CD14-positive monocyte (primary cell): ENCODE results near the gene DLG1. TPM values are rescaled to one million over a fixed set of nuclear protein-coding genes. Genes with fewer than 3 reads are reported as not detected.

ENCODE experiments used
- DNase-seq, 3 donors: peaks; one replicate each; pipeline ENCODE4 v3.0.0-alpha.2; 2011 to 2022
- H2AFZ ChIP-seq: 2 replicates; pipeline ENCODE4 v1.6.0; 2012; ENCODE audit warnings: mild to moderate bottlenecking, low read depth, low read length, inconsistent platforms; ENCODE audit not compliant: insufficient read depth, poor library complexity, severe bottlenecking
- H3K27ac ChIP-seq, 2 donors: 1 replicate in 1 of 2; 2 replicates in 1 of 2; pipeline ENCODE4 v1.5.1; 2012 to 2013; ENCODE audit warnings: low read length in 2 of 2, control low read depth in 1 of 2, inconsistent platforms in 1 of 2, low read depth in 1 of 2, mild to moderate bottlenecking in 1 of 2
- H3K27me3 ChIP-seq, 2 donors: one replicate each; pipeline versions ENCODE4 v1.6.0 to v1.6.1; 2011 to 2013; ENCODE audit warnings: low read length in 2 of 2; ENCODE audit not compliant: control insufficient read depth in 2 of 2, insufficient read depth in 2 of 2
- H3K36me3 ChIP-seq, 2 donors: replicated peaks in 1 of 2; 1 replicate in 1 of 2; 2 replicates in 1 of 2; pipeline versions ENCODE4 v1.5.1 to v1.6.1; 2012 to 2013; ENCODE audit warnings: low read length in 2 of 2, control low read depth in 1 of 2, inconsistent platforms in 1 of 2, mild to moderate bottlenecking in 1 of 2; ENCODE audit not compliant: insufficient read depth in 2 of 2, control insufficient read depth in 1 of 2
- H3K4me1 ChIP-seq, 2 donors: 1 replicate in 1 of 2; 2 replicates in 1 of 2; pipeline versions ENCODE4 v1.5.1 to v1.6.1; 2012 to 2013; ENCODE audit warnings: low read length in 2 of 2, control low read depth in 1 of 2, inconsistent platforms in 1 of 2, mild to moderate bottlenecking in 1 of 2, moderate library complexity in 1 of 2; ENCODE audit not compliant: insufficient read depth in 2 of 2, control insufficient read depth in 1 of 2
- H3K4me2 ChIP-seq: replicated peaks from 2 replicates; pipeline ENCODE3; 2012; ENCODE audit warnings: low read length, moderate library complexity, mild to moderate bottlenecking; ENCODE audit not compliant: poor library complexity, severe bottlenecking; ENCODE audit errors: extremely low read depth
- H3K4me3 ChIP-seq, 3 experiments: fragments of 200-600 bp in 1 of 3; sonication (generic) in 1 of 3; replicated peaks in 1 of 3; 1 replicate in 2 of 3; 2 replicates in 1 of 3; pipeline ENCODE4 v1.5.1; 2011 to 2013; ENCODE audit warnings: low read length in 3 of 3, mild to moderate bottlenecking in 3 of 3, control low read depth in 2 of 3, low read depth in 2 of 3, inconsistent platforms in 1 of 3, moderate library complexity in 1 of 3
- H3K79me2 ChIP-seq: 2 replicates; pipeline ENCODE4 v1.6.0; 2012; ENCODE audit warnings: mild to moderate bottlenecking, control low read depth, inconsistent platforms, low read length, moderate library complexity; ENCODE audit not compliant: insufficient read depth
- H3K9ac ChIP-seq: 2 replicates; pipeline ENCODE4 v1.6.0; 2017; ENCODE audit warnings: low read length, mild to moderate bottlenecking; ENCODE audit not compliant: insufficient read depth, poor library complexity, severe bottlenecking
- H3K9me3 ChIP-seq, 2 donors: replicated peaks in 1 of 2; 1 replicate in 1 of 2; 2 replicates in 1 of 2; pipeline versions ENCODE4 v1.5.1 to v1.6.1; 2012 to 2013; ENCODE audit warnings: low read length in 2 of 2, control low read depth in 1 of 2; ENCODE audit not compliant: control insufficient read depth in 1 of 2, insufficient read depth in 1 of 2
- H4K20me1 ChIP-seq: 2 replicates; pipeline ENCODE4 v1.6.0; 2012; ENCODE audit warnings: mild to moderate bottlenecking, low read length, control low read depth, moderate library complexity; ENCODE audit not compliant: insufficient read depth
- H3K27ac Mint-ChIP-seq, 7 donors: one replicate each; pipeline ENCODE4 v1.8.0; 2020; ENCODE audit warnings: mild to moderate bottlenecking in 7 of 7, mixed read lengths in 7 of 7, moderate library complexity in 6 of 7, inconsistent platforms in 2 of 7
- H3K27me3 Mint-ChIP-seq, 3 donors: one replicate each; pipeline ENCODE4 v1.8.0; 2021 to 2022; ENCODE audit warnings: low read depth in 3 of 3, mild to moderate bottlenecking in 3 of 3, mixed read lengths in 3 of 3, moderate library complexity in 3 of 3, inconsistent platforms in 1 of 3
- H3K36me3 Mint-ChIP-seq, 2 donors: one replicate each; pipeline ENCODE4 v1.8.0; 2020; ENCODE audit warnings: mixed read lengths in 2 of 2, inconsistent platforms in 1 of 2, mild to moderate bottlenecking in 1 of 2
- H3K4me1 Mint-ChIP-seq: one replicate; pipeline ENCODE4 v1.8.0; 2020; ENCODE audit warnings: mild to moderate bottlenecking, mixed read lengths
- H3K4me3 Mint-ChIP-seq, 2 donors: one replicate each; pipeline ENCODE4 v1.8.0; 2020; ENCODE audit warnings: mild to moderate bottlenecking in 2 of 2, mixed read lengths in 2 of 2, moderate library complexity in 1 of 2
- H3K9me3 Mint-ChIP-seq, 7 donors: one replicate each; pipeline ENCODE4 v1.8.0; 2020 to 2022; ENCODE audit warnings: mixed read lengths in 7 of 7, mild to moderate bottlenecking in 6 of 7, moderate library complexity in 6 of 7, inconsistent platforms in 2 of 7
- WGBS: methylation state at CpG from one replicate; pipeline ENCODE4 v1.1.5; 2013; ENCODE audit warnings: missing lambda C conversion rate; ENCODE audit not compliant: insufficient coverage; 5-methylcytosine and 5-hydroxymethylcytosine counted together
- intact Hi-C, 2 donors: fragments of 100-400 bp; cut with micrococcal nuclease; formaldehyde crosslinking; loops; one replicate each; pipeline versions ENCODE4 v1.15.0 to v1.15.1; 2023
- polyA plus RNA-seq, 3 donors: library from polyadenylated mRNA; depleted of rRNA in 1 of 3; unstranded in 2 of 3; stranded (reverse) in 1 of 3; fragments of 300-500 nt in 2 of 3; fragments of >200 nt in 1 of 3; fragmentation: Illumina TruSeq in 2 of 3; gene quantifications; 1 replicate in 2 of 3; 2 replicates in 1 of 3; pipeline ENCODE4 v1.2.3, GENCODE V29; 2012 to 2021
- TF ChIP-seq, protein P1 (sequence below): fragments of 200-600 bp; IDR thresholded peaks from one replicate; pipeline ENCODE4 v1.8.0; 2022; ENCODE audit warnings: antibody characterized with exemption, mild to moderate bottlenecking

The DLG1 gene
- polyA plus RNA-seq, 3 donors, result 6.5 to 21.9 (median 10.2) TPM

DNA sequence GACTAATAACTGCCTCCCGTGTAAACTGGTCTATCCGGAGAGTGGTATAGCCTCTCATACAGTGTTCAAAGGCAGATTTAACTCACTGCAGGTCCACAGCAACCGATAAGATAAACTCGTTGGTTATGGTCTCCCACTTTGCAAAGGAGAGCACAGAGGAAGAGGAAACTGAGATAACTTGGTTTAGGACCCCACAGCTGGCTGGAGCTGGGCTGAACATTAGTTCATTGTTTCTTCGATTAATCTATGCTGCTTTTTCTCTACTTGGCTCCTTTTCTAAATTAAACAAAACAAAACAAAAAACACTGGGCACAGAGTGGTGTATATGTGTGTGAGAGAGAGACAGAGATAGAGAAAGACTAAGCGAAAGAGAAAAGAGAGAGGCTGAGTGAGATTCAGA lies 5.0 kb upstream of the DLG1 start:
- Mint-ChIP-seq H3K27ac (no peak overlapping the region), H3K36me3 (peaks cover 0 to 2% of the 10 kb centered on the region in 2 donors), H3K9me3 (peaks cover 0 to 2% (median 0%) of the 10 kb centered on the region in 7 donors), H3K27me3 (peaks cover 28 to 33% (median 30%) of the 10 kb centered on the region in 3 donors), H3K4me1 (peaks cover 13% of the 10 kb centered on the region), H3K4me3 (no peak overlapping the region)
- intact Hi-C loops, result no loop called here
- Histone ChIP-seq H3K27ac (no peak overlapping the region), H3K79me2 (no peaks in the 10 kb centered on the region), H3K4me1 (peaks cover 10 to 12% of the 10 kb centered on the region in 2 donors), H3K4me2 (no peak overlapping the region), H4K20me1 (no peaks in the 10 kb centered on the region), H3K36me3 (no peaks in the 10 kb centered on the region), H3K4me3 (no peak overlapping the region), H3K9me3 (no peaks in the 10 kb centered on the region), H2AFZ (no peak overlapping the region), H3K27me3 (peaks cover 12 to 19% of the 10 kb centered on the region in 2 donors), H3K9ac (no peak overlapping the region)
- DNase-seq, result no peak
- 88% methylated on average over 2 of the region's 6 CpGs for WGBS
- TF ChIP-seq, protein P1, sequence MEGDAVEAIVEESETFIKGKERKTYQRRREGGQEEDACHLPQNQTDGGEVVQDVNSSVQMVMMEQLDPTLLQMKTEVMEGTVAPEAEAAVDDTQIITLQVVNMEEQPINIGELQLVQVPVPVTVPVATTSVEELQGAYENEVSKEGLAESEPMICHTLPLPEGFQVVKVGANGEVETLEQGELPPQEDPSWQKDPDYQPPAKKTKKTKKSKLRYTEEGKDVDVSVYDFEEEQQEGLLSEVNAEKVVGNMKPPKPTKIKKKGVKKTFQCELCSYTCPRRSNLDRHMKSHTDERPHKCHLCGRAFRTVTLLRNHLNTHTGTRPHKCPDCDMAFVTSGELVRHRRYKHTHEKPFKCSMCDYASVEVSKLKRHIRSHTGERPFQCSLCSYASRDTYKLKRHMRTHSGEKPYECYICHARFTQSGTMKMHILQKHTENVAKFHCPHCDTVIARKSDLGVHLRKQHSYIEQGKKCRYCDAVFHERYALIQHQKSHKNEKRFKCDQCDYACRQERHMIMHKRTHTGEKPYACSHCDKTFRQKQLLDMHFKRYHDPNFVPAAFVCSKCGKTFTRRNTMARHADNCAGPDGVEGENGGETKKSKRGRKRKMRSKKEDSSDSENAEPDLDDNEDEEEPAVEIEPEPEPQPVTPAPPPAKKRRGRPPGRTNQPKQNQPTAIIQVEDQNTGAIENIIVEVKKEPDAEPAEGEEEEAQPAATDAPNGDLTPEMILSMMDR, result no peak

DNA sequence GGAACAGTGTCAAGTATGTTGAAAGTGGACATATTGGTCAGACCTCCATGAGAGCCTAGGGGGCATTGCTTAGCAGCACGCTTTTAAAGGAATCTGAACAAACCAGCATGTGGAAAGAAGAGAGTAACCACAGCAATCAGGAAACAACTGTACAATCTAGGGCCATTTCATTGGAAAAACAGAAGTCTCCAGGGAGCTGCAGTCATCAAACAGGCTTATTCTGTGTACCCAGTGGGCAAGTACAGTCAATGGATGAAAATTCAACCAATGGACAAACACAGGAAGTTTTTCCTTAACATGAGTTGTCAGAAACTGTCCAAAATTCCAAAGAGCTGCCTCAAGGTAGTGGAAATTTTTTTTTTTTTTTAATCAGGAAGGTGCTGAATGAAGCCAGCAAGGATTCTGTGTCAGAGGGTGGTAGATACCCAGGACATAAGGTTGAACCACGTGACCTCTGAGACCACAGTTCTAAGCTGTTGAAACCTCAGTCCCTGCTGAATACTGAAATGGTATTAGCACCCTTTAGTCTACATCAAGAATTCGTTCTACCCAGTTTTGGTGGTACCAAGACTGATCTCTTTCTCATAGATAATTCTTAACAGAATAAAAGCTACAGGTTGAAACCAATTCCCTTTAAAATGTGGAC lies 4.4 kb upstream of the DLG1 start:
- Mint-ChIP-seq H3K27ac (no peak overlapping the region), H3K9me3 (peaks cover 0 to 2% (median 0%) of the 10 kb centered on the region in 7 donors), H3K4me3 (no peak overlapping the region), H3K27me3 (peaks cover 27 to 33% (median 30%) of the 10 kb centered on the region in 3 donors), H3K36me3 (peaks cover 0 to 2% of the 10 kb centered on the region in 2 donors), H3K4me1 (peaks cover 13% of the 10 kb centered on the region)
- no peaks in the 10 kb centered on the region for H4K20me1 ChIP-seq
- TF ChIP-seq, protein P1, result no peak
- H3K36me3 ChIP-seq, result no peaks in the 10 kb centered on the region
- H2AFZ ChIP-seq, result no peak overlapping the region
- WGBS, result 50% methylated on average over 1 of the region's 3 CpGs
- no peak overlapping the region for H3K9ac ChIP-seq
- intact Hi-C loops, result no loop called here
- no peak for DNase-seq
- no peak overlapping the region for H3K4me2 ChIP-seq
- H3K4me1 ChIP-seq, result peaks cover 10 to 12% of the 10 kb centered on the region in 2 donors
- no peaks in the 10 kb centered on the region for H3K9me3 ChIP-seq
- peaks cover under 1% of the 10 kb centered on the region for H3K79me2 ChIP-seq
- H3K27ac ChIP-seq, result no peak overlapping the region
- H3K4me3 ChIP-seq, result no peak overlapping the region
- peaks cover 12 to 19% of the 10 kb centered on the region in 2 donors for H3K27me3 ChIP-seq
